Activated CD8-positive, alpha-beta T cell treated with anti-CD3 and anti-CD28 coated beads, Interleukin-2, amount 10 ng/mL, durations not matched to agents 7 days and 5 days (primary cell): ENCODE results near the gene KLK15. TPM values are rescaled to one million over a fixed set of nuclear protein-coding genes. Genes with fewer than 3 reads are reported as not detected.

ENCODE experiments used
- ATAC-seq: fragments of 150-1000 bp; cut with Tn5 transposase; one replicate; pipeline ENCODE4 v1.10.0; 2021; ENCODE audit warnings: moderate library complexity
- CTCF ChIA-PET: fragments of 350-600 bp; sonication (Branson Sonifier 250); formaldehyde crosslinking; loops from one replicate; lab custom pipeline; 2021; ENCODE audit warnings: antibody characterized with exemption; lab: Charles Lee
- POLR2A ChIA-PET: fragments of 350-600 bp; sonication (Branson Sonifier 250); formaldehyde crosslinking; loops from one replicate; lab custom pipeline; 2021; ENCODE audit warnings: antibody characterized with exemption; lab: Charles Lee
- DNase-seq: peaks from one replicate; pipeline ENCODE4 v3.0.0-alpha.2; 2020
- H3K27ac Mint-ChIP-seq: one replicate; pipeline ENCODE4 v1.8.0; 2021; ENCODE audit warnings: mild to moderate bottlenecking, mixed read lengths
- H3K27me3 Mint-ChIP-seq: one replicate; pipeline ENCODE4 v1.8.0; 2021; ENCODE audit warnings: low read depth, mixed read lengths
- H3K36me3 Mint-ChIP-seq: one replicate; pipeline ENCODE4 v1.8.0; 2021; ENCODE audit warnings: low read depth, mixed read lengths
- H3K4me1 Mint-ChIP-seq: one replicate; pipeline ENCODE4 v1.8.0; 2021; ENCODE audit warnings: low read depth, mixed read lengths
- H3K4me3 Mint-ChIP-seq: one replicate; pipeline ENCODE4 v1.8.0; 2021; ENCODE audit warnings: mild to moderate bottlenecking, mixed read lengths
- H3K9me3 Mint-ChIP-seq: one replicate; pipeline ENCODE4 v1.8.0; 2022; ENCODE audit warnings: mixed read lengths; ENCODE audit not compliant: insufficient read depth
- total RNA-seq, 2 experiments: library from RNA; stranded (reverse); gene quantifications; one replicate each; pipeline ENCODE4 v1.2.3, GENCODE V29; 2021

Gene KLK15
- total RNA-seq, 2 experiments from 2014 or later, result not detected

GRCh38 chr19:50839712-50840655 lies 6.6 kb upstream of the KLK15 start:
- no peak overlapping the region for H3K27ac Mint-ChIP-seq
- no peak overlapping the region for H3K4me3 Mint-ChIP-seq
- H3K27me3 Mint-ChIP-seq, result peaks cover 18% of the 10 kb centered on the region
- no peak for ATAC-seq
- POLR2A ChIA-PET, result no interaction called here
- H3K9me3 Mint-ChIP-seq, result peaks cover 7% of the 10 kb centered on the region
- CTCF ChIA-PET, result no interaction called here
- no peak for DNase-seq
- peaks cover 18% of the 10 kb centered on the region for H3K4me1 Mint-ChIP-seq
- H3K36me3 Mint-ChIP-seq, result no peaks in the 10 kb centered on the region

DNA sequence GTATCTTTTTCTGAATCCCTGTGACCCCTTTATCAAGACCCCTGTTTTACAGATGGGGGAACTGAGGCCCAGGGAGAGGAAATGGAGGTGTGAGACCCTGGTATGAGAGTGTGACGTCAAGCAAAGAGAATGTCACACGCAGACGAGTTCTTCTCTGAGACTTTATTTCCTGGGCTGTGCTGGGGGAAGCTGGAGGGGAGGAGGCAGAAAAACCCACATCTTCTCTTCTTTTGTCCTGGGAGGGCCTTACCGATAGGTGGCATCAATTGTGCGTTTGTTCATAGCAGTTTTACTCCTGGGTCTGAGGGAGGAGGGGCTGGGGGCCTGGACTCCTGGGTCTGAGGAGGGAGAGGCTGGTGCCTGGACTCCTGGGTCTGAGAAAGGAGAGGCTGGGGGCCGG lies 4.9 kb upstream of the KLK15 start:
- H3K27ac Mint-ChIP-seq, result no peak overlapping the region
- ChIA-PET CTCF (interaction anchor here (1.0 to 1.2 kb wide), 2 partner anchors 13 to 84 kb away, joined by 3 read pairs; no protein-coding TSS in a partner anchor), POLR2A (no interaction called here)
- ATAC-seq (no peak), DNase-seq (no peak)
- no peak overlapping the region for H3K4me3 Mint-ChIP-seq
- H3K9me3 Mint-ChIP-seq, result peaks cover under 1% of the 10 kb centered on the region
- H3K27me3 Mint-ChIP-seq, result peaks cover 22% of the 10 kb centered on the region
- H3K4me1 Mint-ChIP-seq, result peaks cover 18% of the 10 kb centered on the region
- no peaks in the 10 kb centered on the region for H3K36me3 Mint-ChIP-seq

DNA sequence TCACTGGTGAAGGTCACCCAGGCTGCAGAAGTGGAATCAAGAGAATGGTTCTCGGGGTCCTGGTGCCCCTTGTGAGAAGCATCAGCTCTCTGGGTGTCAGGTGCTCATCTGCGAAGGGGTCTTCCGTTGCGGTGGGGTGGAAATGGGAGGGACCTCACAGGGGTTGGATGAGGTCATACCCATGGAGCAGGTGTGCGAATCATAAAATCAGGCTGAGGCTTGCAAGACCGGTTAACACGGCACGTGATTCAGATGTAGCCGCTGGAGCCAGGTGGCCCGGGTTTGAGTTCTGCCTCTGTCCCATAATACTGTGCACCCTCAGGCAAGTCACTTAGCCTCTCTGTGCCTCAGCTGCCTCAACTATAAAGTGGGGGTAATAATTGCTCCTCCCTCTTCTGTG lies 3.9 kb upstream of the KLK15 start:
- no peak overlapping the region for H3K27ac Mint-ChIP-seq
- ChIA-PET CTCF (no interaction called here), POLR2A (no interaction called here)
- H3K4me3 Mint-ChIP-seq, result peak overlapping the region; percentile 24
- H3K9me3 Mint-ChIP-seq, result no peaks in the 10 kb centered on the region
- peaks cover 22% of the 10 kb centered on the region for H3K27me3 Mint-ChIP-seq
- DNase-seq, result no peak
- ATAC-seq, result no peak
- H3K36me3 Mint-ChIP-seq, result no peaks in the 10 kb centered on the region
- H3K4me1 Mint-ChIP-seq, result peaks cover 18% of the 10 kb centered on the region

GRCh38 chr19:50836543-50837195 lies 3.3 kb upstream of the KLK15 start:
- CTCF ChIA-PET, result no interaction called here
- no peak for DNase-seq
- H3K9me3 Mint-ChIP-seq, result no peaks in the 10 kb centered on the region
- H3K27me3 Mint-ChIP-seq, result peaks cover 22% of the 10 kb centered on the region
- no peaks in the 10 kb centered on the region for H3K36me3 Mint-ChIP-seq
- POLR2A ChIA-PET, result no interaction called here
- no peak for ATAC-seq
- H3K4me3 Mint-ChIP-seq, result peak overlapping the region; percentile 73
- H3K4me1 Mint-ChIP-seq, result peaks cover 18% of the 10 kb centered on the region
- H3K27ac Mint-ChIP-seq, result no peak overlapping the region

DNA sequence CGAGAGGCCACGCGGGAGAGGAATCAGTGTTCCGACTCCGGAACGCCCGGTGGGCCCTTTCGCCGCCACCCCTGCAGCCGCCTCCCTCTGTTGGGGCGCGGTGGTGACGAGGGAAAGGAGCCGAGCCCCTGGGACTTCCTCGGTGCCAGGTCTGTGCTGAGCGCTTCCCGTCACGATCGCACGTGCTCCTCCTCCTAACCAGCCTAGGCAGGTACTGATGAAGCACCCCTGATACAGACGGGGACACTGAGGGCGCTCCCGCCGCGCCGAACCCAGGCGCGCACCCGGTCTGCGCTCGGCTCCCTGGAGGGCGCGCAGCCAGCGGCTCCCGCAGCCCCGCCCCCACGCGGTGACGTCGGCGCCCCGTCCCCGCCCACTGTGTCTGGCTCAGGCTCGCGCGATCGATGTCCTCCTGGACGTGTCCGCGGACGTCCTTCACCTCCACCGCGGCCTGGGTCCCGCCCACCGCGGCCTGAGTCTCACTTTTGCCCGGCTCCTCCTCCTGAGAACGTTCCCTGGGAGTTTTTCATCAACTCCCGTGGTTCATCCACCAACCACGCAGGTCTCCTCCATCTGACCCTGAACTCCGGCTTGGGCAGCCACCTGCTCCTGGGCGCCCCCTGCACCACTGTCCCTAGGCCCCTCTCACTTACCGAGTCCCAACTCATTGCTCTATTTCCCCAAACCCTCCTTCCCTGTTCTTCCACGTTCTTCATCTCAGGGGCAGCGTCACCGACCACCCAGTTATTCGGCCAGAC lies 2.6 kb upstream of the KLK15 start:
- CTCF ChIA-PET, result no interaction called here
- ATAC-seq, result peak; percentile 95
- Mint-ChIP-seq H3K9me3 (no peaks in the 10 kb centered on the region), H3K4me3 (peak overlapping the region; percentile 73), H3K27me3 (peaks cover 20% of the 10 kb centered on the region), H3K36me3 (no peaks in the 10 kb centered on the region), H3K27ac (no peak overlapping the region), H3K4me1 (peaks cover 18% of the 10 kb centered on the region)
- POLR2A ChIA-PET, result no interaction called here
- DNase-seq, result peak; percentile 78

DNA sequence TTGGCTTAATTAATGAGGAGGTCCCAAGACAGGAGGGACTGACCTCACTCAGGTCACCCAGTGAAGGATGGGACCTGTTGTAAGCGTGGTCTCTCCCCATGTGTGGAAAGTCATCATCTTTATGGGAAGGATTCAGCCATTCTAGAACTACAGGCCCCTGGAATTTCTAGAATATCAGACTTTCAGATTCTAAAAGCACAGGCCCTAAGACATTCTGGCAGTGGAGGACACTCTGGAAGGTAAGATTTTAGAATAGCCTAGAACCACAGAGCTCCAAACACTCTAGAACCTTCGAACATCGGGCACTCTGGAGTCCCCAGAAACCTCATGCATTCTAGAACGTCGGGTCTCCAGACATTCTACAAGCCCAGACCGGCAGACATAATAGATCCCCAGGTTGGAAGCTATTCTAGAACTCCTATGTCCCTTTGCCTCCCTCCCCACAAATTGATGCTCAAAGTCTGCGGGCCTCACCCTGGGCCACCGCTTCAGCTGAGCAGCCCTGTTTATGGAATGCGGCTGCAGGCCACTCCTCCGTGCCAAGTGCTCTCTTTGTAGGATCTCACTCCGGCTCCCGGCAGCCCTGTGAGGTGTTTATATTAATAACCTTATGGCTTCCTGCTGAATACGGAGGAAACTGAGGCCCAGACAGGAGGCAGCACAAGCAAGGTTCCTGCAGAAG lies 1.9 kb upstream of the KLK15 start:
- ChIA-PET POLR2A (no interaction called here), CTCF (interaction anchor here (1.2 to 1.3 kb wide), 2 partner anchors 87 to 298 kb away, joined by 3 read pairs; no protein-coding TSS in a partner anchor)

GRCh38 chr19:50833802-50834167 lies 411 bp upstream of the KLK15 start:
- Mint-ChIP-seq H3K4me3 (no peak overlapping the region), H3K27me3 (peaks cover 20% of the 10 kb centered on the region), H3K9me3 (no peaks in the 10 kb centered on the region), H3K27ac (no peak overlapping the region), H3K36me3 (no peaks in the 10 kb centered on the region), H3K4me1 (peaks cover 18% of the 10 kb centered on the region)
- no peak for DNase-seq
- ChIA-PET CTCF (no interaction called here), POLR2A (interaction anchor here (1.3 kb wide), 1 partner anchor 29 kb away, joined by 4 read pairs; no protein-coding TSS in a partner anchor)
- ATAC-seq, result no peak

More for the DNA sequence above, 1.9 kb upstream of the KLK15 start:
- Mint-ChIP-seq H3K4me3 (peak overlapping the region; percentile 73), H3K36me3 (no peaks in the 10 kb centered on the region), H3K27me3 (peaks cover 20% of the 10 kb centered on the region), H3K4me1 (peaks cover 18% of the 10 kb centered on the region), H3K9me3 (no peaks in the 10 kb centered on the region), H3K27ac (no peak overlapping the region)
- no peak for DNase-seq
- ATAC-seq, result no peak

DNA sequence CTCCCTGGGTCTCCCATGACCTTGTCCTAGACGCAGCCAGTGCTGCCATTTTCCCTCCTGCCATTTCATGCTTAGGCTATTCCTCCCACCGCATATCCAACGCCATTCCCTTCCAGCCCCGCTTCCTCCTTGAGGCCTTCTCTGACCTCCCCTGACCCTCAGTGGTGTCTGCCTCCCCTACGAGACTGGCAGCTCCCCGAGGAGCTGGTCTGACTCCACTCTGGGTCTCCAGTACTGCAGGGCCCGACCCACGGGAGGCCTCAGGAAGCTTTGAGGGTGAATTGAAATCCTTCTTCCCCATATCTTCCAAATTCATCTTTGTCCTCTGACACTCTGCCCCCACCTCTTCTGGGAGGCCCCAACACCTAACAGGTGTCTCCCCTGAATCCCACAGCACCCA lies 708 bp downstream of the KLK15 start:
- Mint-ChIP-seq H3K9me3 (no peaks in the 10 kb centered on the region), H3K4me3 (no peak overlapping the region), H3K36me3 (no peaks in the 10 kb centered on the region), H3K27ac (no peak overlapping the region), H3K4me1 (peaks cover 14% of the 10 kb centered on the region), H3K27me3 (peaks cover 20% of the 10 kb centered on the region)
- ATAC-seq (no peak), DNase-seq (no peak)
- POLR2A ChIA-PET, result interaction anchor here (1.3 kb wide), 1 partner anchor 28 kb away, joined by 4 read pairs; no protein-coding TSS in a partner anchor
- CTCF ChIA-PET, result no interaction called here

- Mint-ChIP-seq H3K4me3 (no peak overlapping the region), H3K9me3 (no peaks in the 10 kb centered on the region), H3K27me3 (peaks cover 11% of the 10 kb centered on the region), H3K36me3 (no peaks in the 10 kb centered on the region), H3K27ac (no peak overlapping the region), H3K4me1 (peaks cover 6% of the 10 kb centered on the region)
- DNase-seq (no peak), ATAC-seq (no peak)
- ChIA-PET POLR2A (no interaction called here), CTCF (interaction anchor here (1.0 kb wide), 1 partner anchor 10 kb away, joined by 3 read pairs; no protein-coding TSS in a partner anchor)
Observed at GRCh38 chr19:50831026-50831396, 2.4 kb downstream of the KLK15 start.

- H3K36me3 Mint-ChIP-seq, result no peaks in the 10 kb centered on the region
- no peak overlapping the region for H3K27ac Mint-ChIP-seq
- POLR2A ChIA-PET, result no interaction called here
- DNase-seq, result no peak
- no peak overlapping the region for H3K4me3 Mint-ChIP-seq
- CTCF ChIA-PET, result interaction anchor here (1.0 kb wide), 1 partner anchor 10 kb away, joined by 3 read pairs; no protein-coding TSS in a partner anchor
- peaks cover 3% of the 10 kb centered on the region for H3K4me1 Mint-ChIP-seq
- H3K27me3 Mint-ChIP-seq, result peaks cover 11% of the 10 kb centered on the region
- no peaks in the 10 kb centered on the region for H3K9me3 Mint-ChIP-seq
- ATAC-seq, result no peak
Observed at GRCh38 chr19:50830266-50831025, 2.9 kb downstream of the KLK15 start.
